Mesenteric fat pad (tissue), 1 donor: ENCODE measurements around the gene DCAF8L1. TPM values are rescaled to one million over a fixed set of nuclear protein-coding genes. Genes with fewer than 3 reads are reported as not detected.

Source experiments
- total RNA-seq: library from RNA; stranded (reverse); fragmentation: NEBNext Ultra II Directional; extraction: Animal tissue kit (Norgen Biotek cat#: 25700); gene quantifications from one replicate; pipeline ENCODE4 v1.2.1, GENCODE V29; 2021
- donor health status: DM: yes; HTN: yes; CAD: no.

Gene DCAF8L1
- total RNA-seq, 1 donor from 2014 or later: not detected

Other genes with a start within 250 kb of the DCAF8L1 start
- not detected for gene MAGEB10, start 173.5 kb downstream of the DCAF8L1 start, total RNA-seq